Mammary epithelial cell (primary cell): ENCODE data around the gene SAPCD1.

Experiments used
- EZH2 ChIP-seq: IDR thresholded peaks from 2 replicates; pipeline ENCODE4 v1.6.1; 2012; ENCODE audit warnings: low read length, inconsistent platforms, borderline replicate concordance
- TF ChIP-seq, protein P1 (sequence below), 2 donors: IDR thresholded peaks in 1 of 2; conservative IDR thresholded peaks in 1 of 2; 2 replicates each; pipeline ENCODE4 v1.5.1; 2011 to 2012; ENCODE audit warnings: inconsistent platforms in 2 of 2, low read length in 2 of 2, mild to moderate bottlenecking in 2 of 2, control low read depth in 1 of 2, low read depth in 1 of 2; ENCODE audit not compliant: insufficient read depth in 1 of 2; ENCODE audit errors: extremely low read depth in 1 of 2

GRCh38 chr6:31792761-31793171 lies 30.3 kb downstream of the SAPCD1 start:
- TF ChIP-seq, protein P1, sequence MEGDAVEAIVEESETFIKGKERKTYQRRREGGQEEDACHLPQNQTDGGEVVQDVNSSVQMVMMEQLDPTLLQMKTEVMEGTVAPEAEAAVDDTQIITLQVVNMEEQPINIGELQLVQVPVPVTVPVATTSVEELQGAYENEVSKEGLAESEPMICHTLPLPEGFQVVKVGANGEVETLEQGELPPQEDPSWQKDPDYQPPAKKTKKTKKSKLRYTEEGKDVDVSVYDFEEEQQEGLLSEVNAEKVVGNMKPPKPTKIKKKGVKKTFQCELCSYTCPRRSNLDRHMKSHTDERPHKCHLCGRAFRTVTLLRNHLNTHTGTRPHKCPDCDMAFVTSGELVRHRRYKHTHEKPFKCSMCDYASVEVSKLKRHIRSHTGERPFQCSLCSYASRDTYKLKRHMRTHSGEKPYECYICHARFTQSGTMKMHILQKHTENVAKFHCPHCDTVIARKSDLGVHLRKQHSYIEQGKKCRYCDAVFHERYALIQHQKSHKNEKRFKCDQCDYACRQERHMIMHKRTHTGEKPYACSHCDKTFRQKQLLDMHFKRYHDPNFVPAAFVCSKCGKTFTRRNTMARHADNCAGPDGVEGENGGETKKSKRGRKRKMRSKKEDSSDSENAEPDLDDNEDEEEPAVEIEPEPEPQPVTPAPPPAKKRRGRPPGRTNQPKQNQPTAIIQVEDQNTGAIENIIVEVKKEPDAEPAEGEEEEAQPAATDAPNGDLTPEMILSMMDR (conservative IDR thresholded peaks at IDR 0.05 in 1 of 2, IDR thresholded peaks at IDR 0.05 in 1 of 2; ENCODE audit: extremely low read depth in 1 of 2, insufficient read depth in 1 of 2, low read depth in 1 of 2, low read length in 2 of 2): no peak
- TF ChIP-seq EZH2: no peak
